Activated CD8-positive, alpha-beta T cell treated with anti-CD3 and anti-CD28 coated beads for 36 hours (primary cell): ENCODE results near the gene TEX55. TPM values are rescaled to one million over a fixed set of nuclear protein-coding genes. Genes with fewer than 3 reads are reported as not detected.
"Not testable (repeated sequence)": the region's sequence is repeated elsewhere in the genome, so short reads cannot be mapped to it uniquely, and the experiment has no call there.

Experiments
- ATAC-seq: fragments of 200-7000 bp; cut with Tn5 transposase; one replicate; pipeline ENCODE4 v1.10.0; 2021; ENCODE audit warnings: mild to moderate bottlenecking, moderate library complexity
- CTCF ChIA-PET: fragments of 350-600 bp; sonication (Branson Sonifier 250); formaldehyde crosslinking; loops from one replicate; lab custom pipeline; 2021; ENCODE audit warnings: antibody characterized with exemption; lab: Charles Lee
- POLR2A ChIA-PET: fragments of 350-600 bp; sonication (Branson Sonifier 250); formaldehyde crosslinking; loops from one replicate; lab custom pipeline; 2021; ENCODE audit warnings: antibody characterized with exemption; lab: Charles Lee
- DNase-seq: peaks from one replicate; pipeline ENCODE4 v3.0.0-alpha.2; 2020
- H3K27ac Mint-ChIP-seq: one replicate; pipeline ENCODE4 v1.8.0; 2021; ENCODE audit warnings: mild to moderate bottlenecking, mixed read lengths
- H3K27me3 Mint-ChIP-seq: one replicate; pipeline ENCODE4 v1.8.0; 2021; ENCODE audit warnings: mixed read lengths
- H3K36me3 Mint-ChIP-seq: one replicate; pipeline ENCODE4 v1.8.0; 2021; ENCODE audit warnings: low read depth, mixed read lengths
- H3K4me1 Mint-ChIP-seq: one replicate; pipeline ENCODE4 v1.8.0; 2021; ENCODE audit warnings: low read depth, mixed read lengths
- H3K4me3 Mint-ChIP-seq: one replicate; pipeline ENCODE4 v1.8.0; 2021; ENCODE audit warnings: mild to moderate bottlenecking, moderate library complexity, mixed read lengths
- H3K9me3 Mint-ChIP-seq: one replicate; pipeline ENCODE4 v1.8.0; 2021; ENCODE audit warnings: mixed read lengths
- CTCF ChIP-seq: fragments of 200-600 bp; IDR thresholded peaks from one replicate; pipeline ENCODE4 v1.8.0; 2022; ENCODE audit warnings: antibody characterized with exemption, mild to moderate bottlenecking
- intact Hi-C: fragments of 100-400 bp; cut with micrococcal nuclease; formaldehyde crosslinking; loops from one replicate; pipeline ENCODE4 v1.10.0; 2022
- total RNA-seq, 2 experiments: library from RNA; stranded (reverse); gene quantifications; one replicate each; pipeline ENCODE4 v1.2.3, GENCODE V29; 2021

The TEX55 gene
- total RNA-seq, 2 experiments from 2014 or later = not detected

GRCh38 chr3:119125742-119126504, 20.0 kb upstream of the TEX55 start:
- H3K36me3 Mint-ChIP-seq = no peaks in the 10 kb centered on the region
- peaks cover 20% of the 10 kb centered on the region for H3K27me3 Mint-ChIP-seq
- no peaks in the 10 kb centered on the region for H3K9me3 Mint-ChIP-seq
- no peak overlapping the region for H3K4me3 Mint-ChIP-seq
- H3K27ac Mint-ChIP-seq = no peak overlapping the region
- no peak for ATAC-seq
- DNase-seq = no peak
- no peak for TF ChIP-seq CTCF
- intact Hi-C loops = no loop called here
- ChIA-PET POLR2A (no interaction called here), CTCF (interaction anchor here (1.5 kb wide), 1 partner anchor 115 kb away, joined by 3 read pairs; no protein-coding TSS in a partner anchor)
- H3K4me1 Mint-ChIP-seq = no peaks in the 10 kb centered on the region

- H3K4me1 Mint-ChIP-seq, H3K9me3 Mint-ChIP-seq, H3K27ac Mint-ChIP-seq, DNase-seq, POLR2A ChIA-PET, H3K4me3 Mint-ChIP-seq, ATAC-seq, CTCF ChIA-PET, H3K36me3 Mint-ChIP-seq, intact Hi-C loops: not testable (repeated sequence)
- H3K27me3 Mint-ChIP-seq = peaks cover 19% of the 10 kb centered on the region
Measured at GRCh38 chr3:119130291-119130690, 15.7 kb upstream of the TEX55 start.

GRCh38 chr3:119132291-119132690, 13.7 kb upstream of the TEX55 start:
- CTCF ChIA-PET = not testable (repeated sequence)

GRCh38 chr3:119139360-119139759, 6.6 kb upstream of the TEX55 start:
- POLR2A ChIA-PET, H3K9me3 Mint-ChIP-seq, H3K4me1 Mint-ChIP-seq, DNase-seq, ATAC-seq, H3K27me3 Mint-ChIP-seq, H3K36me3 Mint-ChIP-seq, intact Hi-C loops, H3K27ac Mint-ChIP-seq, H3K4me3 Mint-ChIP-seq: not testable (repeated sequence)
- CTCF ChIA-PET = interaction anchor here (2.2 kb wide), 1 partner anchor 255 kb away, joined by 9 read pairs; no protein-coding TSS in a partner anchor

More at GRCh38 chr3:119132291-119132690, 13.7 kb upstream of the TEX55 start:
- DNase-seq, intact Hi-C loops, POLR2A ChIA-PET, H3K27ac Mint-ChIP-seq, ATAC-seq, H3K27me3 Mint-ChIP-seq, H3K4me3 Mint-ChIP-seq, H3K9me3 Mint-ChIP-seq, H3K4me1 Mint-ChIP-seq, H3K36me3 Mint-ChIP-seq: not testable (repeated sequence)

GRCh38 chr3:119140466-119140865, 5.5 kb upstream of the TEX55 start:
- intact Hi-C loops = no loop called here
- H3K4me1 Mint-ChIP-seq = no peaks in the 10 kb centered on the region
- H3K9me3 Mint-ChIP-seq = no peaks in the 10 kb centered on the region
- no peak overlapping the region for H3K27ac Mint-ChIP-seq
- H3K4me3 Mint-ChIP-seq = no peak overlapping the region
- POLR2A ChIA-PET = no interaction called here
- DNase-seq (no peak), ATAC-seq (no peak)
- no peaks in the 10 kb centered on the region for H3K36me3 Mint-ChIP-seq
- no peak for TF ChIP-seq CTCF
- CTCF ChIA-PET = no interaction called here
- no peaks in the 10 kb centered on the region for H3K27me3 Mint-ChIP-seq

- no peaks in the 10 kb centered on the region for H3K9me3 Mint-ChIP-seq
- ATAC-seq (peak; percentile 20), DNase-seq (no peak)
- ChIA-PET CTCF (interaction anchor here (0.8 to 6.5 kb wide), 4 partner anchors 9 to 536 kb away, joined by 3 to 61 read pairs (median 4); partner anchors contain the start of gene B4GALT4), POLR2A (interaction anchor here (1.7 kb wide), 1 partner anchor 96 kb away, joined by 6 read pairs; no protein-coding TSS in a partner anchor)
- H3K36me3 Mint-ChIP-seq = no peaks in the 10 kb centered on the region
- intact Hi-C loops = loop anchor here (1.0 kb wide), 1 partner anchor 96 kb away; no protein-coding TSS in a partner anchor
- H3K27ac Mint-ChIP-seq = no peak overlapping the region
- TF ChIP-seq CTCF = no peak
- no peaks in the 10 kb centered on the region for H3K27me3 Mint-ChIP-seq
- H3K4me1 Mint-ChIP-seq = peaks cover 3% of the 10 kb centered on the region
- H3K4me3 Mint-ChIP-seq = no peak overlapping the region
Measured at GRCh38 chr3:119145128-119145499, 851 bp upstream of the TEX55 start.
